Right hindlimb (tissue), 1 donor: ENCODE measurements around the gene CLMN.
A peak's percentile ranks its signal among the peaks of the same experiment; 100 is the strongest.

Source experiments
- DNase-seq: peaks from one replicate; pipeline ENCODE4 v3.0.0-alpha.2; 2018

The CLMN gene

GRCh38 chr14:95258754-95259593 is 60.7 kb downstream of the CLMN start:
- DNase-seq: no peak

- no peak for DNase-seq
These were observed 61.6 kb downstream of the CLMN start for GRCh38 chr14:95258156-95258555.

GRCh38 chr14:95257521-95257920 is 62.2 kb downstream of the CLMN start:
- DNase-seq: no peak

GRCh38 chr14:95256776-95257060 is 63.0 kb downstream of the CLMN start:
- no peak for DNase-seq

GRCh38 chr14:95256002-95256775 is 63.5 kb downstream of the CLMN start:
- no peak for DNase-seq

- no peak for DNase-seq
These were observed 64.2 kb downstream of the CLMN start for GRCh38 chr14:95255487-95255886.

GRCh38 chr14:95255013-95255412 is 64.7 kb downstream of the CLMN start:
- DNase-seq: no peak

GRCh38 chr14:95254288-95254687 is 65.4 kb downstream of the CLMN start:
- peak; percentile 72 for DNase-seq

- DNase-seq: no peak
These were observed 66.6 kb downstream of the CLMN start for GRCh38 chr14:95253039-95253630.

- no peak for DNase-seq
These were observed 67.5 kb downstream of the CLMN start for GRCh38 chr14:95252219-95252618.

GRCh38 chr14:95250936-95251335 is 68.8 kb downstream of the CLMN start:
- DNase-seq: no peak

- DNase-seq: no peak
These were observed 69.5 kb downstream of the CLMN start for GRCh38 chr14:95250140-95250769.

GRCh38 chr14:95248432-95248831 is 71.3 kb downstream of the CLMN start:
- peak; percentile 12 for DNase-seq

GRCh38 chr14:95246870-95247269 is 72.8 kb downstream of the CLMN start:
- no peak for DNase-seq

GRCh38 chr14:95245334-95245733 is 74.4 kb downstream of the CLMN start:
- no peak for DNase-seq

- peak; percentile 2 for DNase-seq
These were observed 75.1 kb downstream of the CLMN start for GRCh38 chr14:95244587-95244986.

- DNase-seq: no peak
These were observed 76.8 kb downstream of the CLMN start for GRCh38 chr14:95242870-95243269.

GRCh38 chr14:95240859-95241813 is 78.6 kb downstream of the CLMN start:
- DNase-seq: no peak

- DNase-seq: no peak
These were observed 81.0 kb downstream of the CLMN start for GRCh38 chr14:95238487-95239298.

- peak; percentile 72 for DNase-seq
These were observed 81.8 kb downstream of the CLMN start for GRCh38 chr14:95237958-95238340.
